HG03521 (cell line): ENCODE measurements around the gene WASHC4.

Source experiments
- ATAC-seq: cut with Tn5 transposase; IDR thresholded peaks from one replicate; pipeline ENCODE4 v1.9.1; 2021; ENCODE audit warnings: mild to moderate bottlenecking, moderate library complexity; ENCODE audit not compliant: unreplicated experiment

The WASHC4 gene

DNA sequence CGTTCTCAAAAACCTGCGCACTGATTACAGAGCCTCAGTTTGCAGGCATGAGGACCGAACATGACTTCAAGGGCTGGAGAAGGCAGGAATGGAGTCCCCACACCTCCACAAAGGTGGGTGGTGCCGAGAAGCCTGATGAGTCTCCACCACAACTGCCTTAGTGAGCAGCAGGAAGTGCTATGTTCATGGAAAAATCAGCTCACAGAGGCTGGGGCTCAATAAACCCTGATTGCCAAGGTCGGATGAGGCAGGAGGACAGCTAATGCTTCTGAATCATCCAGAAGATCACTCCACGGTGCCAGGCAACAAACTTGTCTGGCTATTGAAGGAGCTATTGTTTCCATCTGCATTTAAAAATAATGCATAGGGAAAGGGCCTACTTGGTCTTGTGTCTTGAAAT lies 97.4 kb downstream of the WASHC4 start:
- no peak for ATAC-seq

DNA sequence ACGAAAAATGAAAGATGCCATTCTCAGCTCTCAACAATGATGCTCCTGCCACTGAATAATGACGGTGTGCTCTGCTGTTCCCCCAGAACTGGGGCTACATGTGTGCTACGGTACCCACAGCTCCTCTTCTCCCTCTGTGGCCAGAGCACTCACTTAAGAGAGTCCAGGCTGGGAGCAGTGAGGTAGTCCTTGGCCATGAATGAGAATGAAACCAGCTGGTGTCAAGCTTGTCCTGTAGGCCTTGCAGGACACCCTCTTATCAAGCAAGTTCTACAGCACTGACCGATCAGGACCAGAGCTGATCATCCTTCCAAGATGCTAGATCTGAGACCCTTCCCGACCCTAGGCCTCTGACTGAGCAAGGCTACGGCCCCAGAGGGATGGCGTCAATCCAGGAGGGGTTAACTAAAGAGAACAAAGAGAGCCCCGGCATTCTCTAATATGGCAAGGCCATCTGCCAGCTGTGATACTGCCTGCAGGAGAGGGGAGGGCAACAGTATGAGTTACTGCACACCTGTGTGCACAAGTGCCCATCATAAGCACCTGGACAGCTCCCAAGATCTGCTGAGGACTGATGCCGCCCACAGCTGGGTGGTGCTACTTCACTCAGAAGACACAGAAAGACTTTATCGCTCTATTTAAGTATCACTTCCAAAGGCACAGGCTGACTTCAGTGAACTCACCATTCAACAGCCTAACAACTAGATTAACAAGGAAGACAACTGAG lies 98.0 kb downstream of the WASHC4 start:
- ATAC-seq, result no peak

- ATAC-seq, result no peak
Observed at GRCh38 chr12:105206686-105207374, 99.3 kb downstream of the WASHC4 start.

GRCh38 chr12:105209091-105209490 lies 101.6 kb downstream of the WASHC4 start:
- ATAC-seq, result no peak

DNA sequence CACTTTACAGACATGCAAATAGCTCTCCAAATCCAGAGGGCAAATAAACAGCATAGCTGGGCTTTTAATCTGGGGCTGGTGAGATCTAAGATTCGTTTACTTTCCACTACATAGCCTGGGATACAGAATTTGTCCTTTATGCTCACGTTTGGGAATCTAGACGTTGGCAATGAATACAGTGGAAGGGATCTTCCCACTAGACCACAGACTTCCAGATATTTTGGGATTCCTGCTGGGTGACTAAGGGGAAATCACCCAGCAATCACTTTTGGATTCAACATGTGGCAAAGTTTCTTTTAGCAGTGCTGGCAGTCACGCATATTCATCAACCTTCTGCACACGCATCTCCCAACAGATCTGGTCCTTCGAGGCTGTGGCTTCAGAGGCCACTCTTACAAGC lies 104.9 kb downstream of the WASHC4 start:
- no peak for ATAC-seq

DNA sequence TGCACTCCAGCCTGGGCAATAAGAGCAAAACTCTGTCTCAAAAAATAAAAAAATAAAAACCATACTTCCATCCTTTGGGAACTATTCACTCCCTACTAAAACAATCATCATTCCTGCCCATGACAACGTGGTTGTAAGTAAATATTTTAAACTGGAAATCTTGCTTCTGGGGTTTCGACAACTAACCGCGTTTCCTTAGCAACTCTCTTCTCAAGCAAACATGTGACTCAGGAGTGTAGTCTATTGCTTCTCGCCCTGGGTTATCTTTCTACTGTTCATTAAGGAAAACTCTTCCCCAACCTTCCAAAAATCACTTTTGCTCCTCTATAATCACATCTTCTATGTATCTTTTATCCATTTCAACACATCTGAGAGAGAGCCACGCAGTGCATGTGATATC lies 106.6 kb downstream of the WASHC4 start:
- ATAC-seq, result no peak

- ATAC-seq, result no peak
Observed at GRCh38 chr12:105214670-105215375, 107.3 kb downstream of the WASHC4 start.

- ATAC-seq, result no peak
Observed at GRCh38 chr12:105218434-105218833, 110.9 kb downstream of the WASHC4 start.
